Activated T-cell treated with anti-CD3 and anti-CD28 coated beads, Interleukin-2, amount 50 U/mL, for 4 hours (primary cell): ENCODE measurements around the gene KHNYN. TPM values are rescaled to one million over a fixed set of nuclear protein-coding genes. Genes with fewer than 3 reads are reported as not detected.
A peak's percentile ranks its signal among the peaks of the same experiment; 100 is the strongest.

Experiments used
- ATAC-seq, 2 donors: fragments of 200-7000 bp; cut with Tn5 transposase; one replicate each; pipeline ENCODE4 v1.10.0; 2021
- DNase-seq: peaks from one replicate; pipeline ENCODE4 v3.0.0-alpha.2; 2020
- H3K27me3 Mint-ChIP-seq: one replicate; pipeline ENCODE4 v1.8.0; 2021; ENCODE audit warnings: low read depth, mixed read lengths
- H3K36me3 Mint-ChIP-seq: one replicate; pipeline ENCODE4 v1.8.0; 2022; ENCODE audit warnings: mixed read lengths; ENCODE audit not compliant: insufficient read depth
- H3K4me1 Mint-ChIP-seq: one replicate; pipeline ENCODE4 v1.8.0; 2021; ENCODE audit warnings: low read depth, mixed read lengths
- H3K4me3 Mint-ChIP-seq: one replicate; pipeline ENCODE4 v1.8.0; 2021; ENCODE audit warnings: mild to moderate bottlenecking, moderate library complexity, mixed read lengths
- H3K9me3 Mint-ChIP-seq: one replicate; pipeline ENCODE4 v1.8.0; 2021; ENCODE audit warnings: mixed read lengths
- total RNA-seq, 3 donors: library from RNA; stranded (reverse); gene quantifications; one replicate each; pipeline ENCODE4 v1.2.1, GENCODE V29; 2021

KHNYN gene
- total RNA-seq, 3 donors from 2014 or later = 53.2 to 65.1 (median 56.5) TPM

DNA sequence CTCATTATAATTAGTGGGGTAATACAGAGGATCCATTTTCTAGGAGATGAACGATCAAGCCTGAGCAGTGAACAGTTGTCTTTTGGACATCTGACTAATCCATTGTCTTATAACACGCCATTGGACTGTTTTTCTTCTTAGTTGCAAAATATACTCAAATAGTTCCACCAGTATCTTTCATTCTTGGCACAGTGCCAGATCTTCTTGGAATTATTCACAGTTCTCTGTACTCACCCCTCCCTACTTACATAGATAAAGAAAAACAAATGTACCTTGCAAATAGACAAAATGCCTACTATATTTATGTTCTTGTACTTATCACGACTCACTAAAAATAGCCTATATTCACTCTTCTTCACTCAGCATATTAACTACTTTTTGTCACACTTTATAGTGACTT, 4.0 kb upstream of the KHNYN start:
- Mint-ChIP-seq H3K4me3 (no peak overlapping the region), H3K27me3 (no peaks in the 10 kb centered on the region), H3K9me3 (no peaks in the 10 kb centered on the region), H3K4me1 (peaks cover 34% of the 10 kb centered on the region), H3K36me3 (no peaks in the 10 kb centered on the region)
- DNase-seq (no peak), ATAC-seq (no peak)

DNA sequence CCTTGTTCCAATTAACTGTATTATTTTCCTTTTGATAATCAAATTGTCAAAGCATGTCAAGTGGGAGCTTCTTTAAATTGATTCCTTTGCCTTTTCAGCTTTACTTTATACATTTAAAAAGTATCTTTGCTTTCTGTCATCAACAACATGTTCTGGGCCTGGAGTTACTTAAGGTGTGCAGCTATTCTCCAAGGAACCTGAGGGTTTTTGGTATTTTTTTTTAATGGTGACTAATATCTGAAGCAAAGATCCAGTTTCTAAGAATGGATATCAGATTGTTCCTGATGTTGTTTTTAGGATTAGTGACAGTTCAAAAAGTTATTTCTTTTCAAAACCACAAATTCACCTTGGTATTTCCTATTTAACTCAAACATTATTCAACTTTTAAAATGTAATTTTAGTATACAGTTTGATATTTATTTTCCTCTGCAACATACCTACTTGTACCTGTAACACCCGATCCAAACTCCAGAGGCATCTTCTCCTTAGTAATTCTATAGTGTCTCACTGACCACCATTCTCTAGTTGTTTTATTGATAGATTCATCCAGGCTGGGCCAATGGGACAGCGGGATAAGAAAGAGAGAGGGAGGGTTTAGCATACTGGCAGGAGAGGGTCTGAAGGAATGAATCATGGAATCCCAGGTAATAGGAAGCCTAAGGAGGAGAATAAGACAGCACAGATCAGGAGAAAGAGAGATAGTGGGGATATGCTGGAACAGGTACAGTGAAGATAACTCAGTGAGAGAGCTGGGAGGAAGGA, 3.4 kb upstream of the KHNYN start:
- DNase-seq = no peak
- H3K36me3 Mint-ChIP-seq = no peaks in the 10 kb centered on the region
- no peaks in the 10 kb centered on the region for H3K9me3 Mint-ChIP-seq
- H3K4me1 Mint-ChIP-seq = peaks cover 40% of the 10 kb centered on the region
- ATAC-seq = no peak
- peak overlapping the region; percentile 33 for H3K4me3 Mint-ChIP-seq
- no peaks in the 10 kb centered on the region for H3K27me3 Mint-ChIP-seq

DNA sequence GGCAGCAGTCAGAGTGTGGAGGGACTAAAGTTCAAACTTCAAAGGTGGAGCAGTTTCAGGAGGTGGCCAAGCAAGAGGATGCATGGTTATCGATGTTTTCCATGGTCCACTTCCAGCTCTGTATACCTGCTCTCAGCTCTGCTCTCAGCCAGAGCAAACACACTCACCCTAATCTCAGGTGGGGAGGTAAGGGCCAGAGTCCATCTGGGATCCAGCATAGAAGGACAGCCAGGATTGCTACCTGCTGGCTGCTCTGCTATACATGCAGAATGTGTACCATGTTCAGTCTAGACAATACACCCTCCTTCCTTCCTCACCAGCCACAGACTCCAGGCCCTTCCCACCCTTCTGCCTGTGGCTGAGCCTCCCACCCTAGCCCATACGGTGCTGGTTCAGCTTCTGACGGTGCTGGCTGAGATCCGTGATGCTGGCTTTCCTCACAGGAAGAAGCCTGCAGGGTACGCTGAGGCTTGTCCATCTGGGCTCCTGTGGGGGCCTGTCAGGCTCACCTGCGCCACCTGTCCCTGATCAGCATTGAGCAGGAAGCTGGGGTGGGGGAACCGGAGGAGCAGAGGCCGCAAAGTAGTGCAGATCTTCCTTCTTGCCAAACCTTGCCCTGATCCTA, 2.7 kb upstream of the KHNYN start:
- Mint-ChIP-seq H3K27me3 (no peaks in the 10 kb centered on the region), H3K4me1 (peaks cover 47% of the 10 kb centered on the region), H3K9me3 (no peaks in the 10 kb centered on the region), H3K4me3 (peak overlapping the region; percentile 33), H3K36me3 (peaks cover 3% of the 10 kb centered on the region)
- no peak for DNase-seq
- ATAC-seq = no peak

DNA sequence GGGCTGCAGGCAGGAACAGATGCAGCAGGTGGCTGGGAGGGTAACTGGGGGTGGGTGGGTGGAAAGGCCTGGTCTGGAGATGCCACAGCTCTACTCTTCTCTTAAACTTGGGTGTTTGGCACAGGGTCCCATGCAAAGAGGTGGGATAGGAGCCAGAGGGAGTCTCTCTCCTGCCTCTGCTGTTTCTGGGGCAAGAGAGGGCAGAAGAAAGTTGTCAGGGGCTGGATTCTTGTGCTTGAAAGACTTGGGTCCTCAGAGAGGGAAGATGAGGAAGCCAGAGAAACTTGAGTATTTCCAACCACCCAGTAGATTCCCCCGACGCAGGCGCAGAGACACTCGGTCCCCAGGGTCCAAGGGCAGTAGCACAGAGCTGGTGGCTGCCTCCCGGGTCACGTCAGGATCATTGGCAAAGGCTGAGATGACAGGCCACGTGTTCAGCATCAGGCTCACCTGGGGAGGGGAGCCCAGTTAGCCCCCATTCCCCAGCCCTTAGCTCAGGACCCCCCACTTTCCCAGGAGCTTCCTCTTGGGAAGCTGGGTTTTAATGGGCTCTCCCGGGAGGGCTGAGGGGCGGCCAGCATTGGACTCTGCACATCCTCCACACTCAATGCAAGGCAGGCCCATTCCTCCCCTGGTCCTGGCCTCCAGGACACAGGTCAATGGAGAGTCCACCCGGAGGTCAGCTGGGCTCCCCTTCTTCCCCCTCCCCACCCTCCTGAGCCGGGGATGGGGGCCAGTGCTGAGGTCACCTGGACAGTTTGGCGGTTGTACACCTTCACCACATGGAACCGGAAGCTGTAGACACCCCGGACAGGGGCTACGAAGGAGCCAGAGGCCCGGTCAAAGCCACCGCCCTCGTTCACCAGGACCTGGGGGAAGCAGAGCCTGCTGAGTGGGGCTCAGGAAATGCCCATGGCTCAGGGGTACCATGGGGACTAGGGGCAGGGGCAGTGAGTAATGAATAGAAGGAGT, 1.9 kb upstream of the KHNYN start:
- ATAC-seq = no peak
- Mint-ChIP-seq H3K4me3 (peak overlapping the region; percentile 33), H3K4me1 (peaks cover 47% of the 10 kb centered on the region), H3K9me3 (no peaks in the 10 kb centered on the region), H3K27me3 (no peaks in the 10 kb centered on the region), H3K36me3 (peaks cover 6% of the 10 kb centered on the region)
- no peak for DNase-seq

DNA sequence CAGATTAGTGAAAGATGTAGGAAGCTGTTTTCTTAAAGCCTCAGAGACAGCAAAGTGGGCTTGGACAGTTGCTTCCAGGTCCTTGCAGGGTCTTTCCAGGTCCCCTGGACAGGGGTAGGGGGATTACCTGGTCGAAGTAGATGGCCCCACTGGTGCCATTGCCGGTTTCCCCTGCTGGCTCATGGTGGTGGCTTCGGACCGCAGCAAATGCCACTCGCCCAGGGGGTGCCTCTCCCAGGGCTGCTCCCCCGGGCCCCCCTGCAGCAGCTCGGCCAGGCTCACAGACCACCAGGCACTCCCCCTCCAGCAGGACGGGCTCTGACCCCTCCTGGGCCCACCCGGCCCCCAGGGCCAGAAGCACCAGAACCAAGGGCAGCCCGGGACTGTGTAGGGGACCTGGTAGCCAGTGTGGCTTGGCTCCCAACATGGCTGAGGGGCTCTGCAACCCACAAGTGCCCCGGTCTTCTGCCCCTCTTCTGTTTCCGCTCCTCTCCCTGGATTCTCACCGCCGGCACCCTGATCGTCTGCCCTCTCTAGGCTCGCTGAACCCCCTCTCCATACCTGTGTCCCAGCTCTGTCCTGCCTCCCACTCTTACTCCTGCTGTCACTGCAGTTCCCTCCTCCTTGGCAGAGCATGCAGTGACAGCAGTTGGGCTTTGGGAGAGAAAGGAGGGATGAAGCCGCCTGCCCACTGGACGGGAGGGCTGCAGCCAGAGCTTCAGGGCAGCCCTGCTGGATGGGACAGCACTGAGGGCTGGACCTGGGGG, 943 bp upstream of the KHNYN start:
- Mint-ChIP-seq H3K27me3 (no peaks in the 10 kb centered on the region), H3K36me3 (peaks cover 15% of the 10 kb centered on the region), H3K4me1 (peaks cover 50% of the 10 kb centered on the region), H3K9me3 (no peaks in the 10 kb centered on the region), H3K4me3 (peak overlapping the region; percentile 85)
- no peak for ATAC-seq
- DNase-seq = no peak

DNA sequence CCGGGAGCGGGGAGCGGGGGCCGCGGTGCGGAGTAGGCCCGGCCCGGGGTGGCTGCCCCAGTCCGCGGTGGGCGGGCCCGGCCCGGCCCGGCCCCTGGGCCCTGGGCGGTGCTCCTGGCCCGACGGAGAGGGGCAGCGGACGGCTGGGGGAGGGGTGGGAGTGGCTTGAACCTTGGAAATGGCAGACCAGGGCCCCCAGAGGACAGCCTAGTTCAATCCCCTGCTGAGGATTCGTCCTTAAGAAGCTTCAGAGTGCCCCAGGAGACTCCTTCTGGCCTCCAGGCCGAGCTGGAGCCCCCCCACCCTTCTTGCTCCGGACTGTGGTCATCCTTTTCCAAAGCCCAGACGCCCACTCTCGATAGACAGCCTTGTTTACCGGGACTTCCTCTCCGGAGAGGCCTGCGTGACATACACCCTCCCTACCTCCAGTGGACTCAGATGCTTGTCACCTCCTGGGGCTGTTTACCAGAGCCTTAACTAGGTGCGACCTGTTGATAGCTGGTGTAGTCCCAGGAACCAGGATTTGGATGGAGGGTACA, 458 bp downstream of the KHNYN start:
- no peaks in the 10 kb centered on the region for H3K27me3 Mint-ChIP-seq
- no peaks in the 10 kb centered on the region for H3K9me3 Mint-ChIP-seq
- peaks cover 49% of the 10 kb centered on the region for H3K4me1 Mint-ChIP-seq
- DNase-seq (no peak), ATAC-seq (peak; percentile 62 to 63)
- H3K4me3 Mint-ChIP-seq = peak overlapping the region; percentile 91
- H3K36me3 Mint-ChIP-seq = peaks cover 17% of the 10 kb centered on the region

DNA sequence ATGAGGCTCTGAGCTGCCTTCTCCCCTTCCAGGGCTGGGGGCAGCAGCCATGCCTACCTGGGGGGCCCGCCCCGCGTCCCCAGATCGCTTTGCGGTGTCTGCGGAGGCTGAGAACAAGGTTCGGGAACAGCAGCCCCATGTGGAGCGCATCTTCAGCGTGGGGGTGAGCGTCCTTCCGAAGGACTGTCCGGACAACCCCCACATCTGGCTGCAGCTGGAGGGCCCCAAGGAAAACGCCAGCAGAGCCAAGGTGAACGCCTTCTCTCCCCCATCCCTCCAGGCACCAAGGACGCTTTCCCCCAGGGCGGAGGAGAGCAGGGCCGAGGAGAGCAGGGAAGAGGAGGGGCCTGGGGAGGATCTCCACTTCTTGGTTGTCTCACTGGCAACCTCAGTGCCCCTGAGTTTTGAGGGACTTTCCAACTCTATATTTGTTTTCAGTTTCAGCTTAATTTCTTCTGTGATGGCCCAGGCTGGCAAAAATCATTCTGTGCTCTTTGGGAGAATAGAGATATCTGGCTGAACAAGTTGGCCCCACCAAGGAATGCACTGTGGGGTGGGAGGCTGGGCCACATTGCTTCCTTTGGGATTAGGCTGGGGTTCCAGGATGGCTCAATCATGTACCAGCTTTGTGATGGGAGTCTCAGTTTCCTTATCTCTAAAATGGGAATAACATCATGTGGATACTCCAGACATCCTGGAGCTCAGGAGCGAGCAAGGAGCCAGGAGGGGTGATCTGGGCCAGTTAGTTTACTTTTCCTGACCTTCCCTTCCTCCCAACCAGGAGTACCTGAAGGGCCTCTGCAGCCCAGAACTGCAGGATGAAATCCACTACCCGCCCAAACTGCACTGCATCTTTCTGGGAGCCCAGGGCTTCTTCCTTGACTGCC, 1.2 kb downstream of the KHNYN start:
- peaks cover 45% of the 10 kb centered on the region for H3K4me1 Mint-ChIP-seq
- ATAC-seq = peak; percentile 44 to 65
- peak; percentile 40 for DNase-seq
- no peaks in the 10 kb centered on the region for H3K27me3 Mint-ChIP-seq
- peak overlapping the region; percentile 91 for H3K4me3 Mint-ChIP-seq
- H3K36me3 Mint-ChIP-seq = peaks cover 22% of the 10 kb centered on the region
- H3K9me3 Mint-ChIP-seq = no peaks in the 10 kb centered on the region

DNA sequence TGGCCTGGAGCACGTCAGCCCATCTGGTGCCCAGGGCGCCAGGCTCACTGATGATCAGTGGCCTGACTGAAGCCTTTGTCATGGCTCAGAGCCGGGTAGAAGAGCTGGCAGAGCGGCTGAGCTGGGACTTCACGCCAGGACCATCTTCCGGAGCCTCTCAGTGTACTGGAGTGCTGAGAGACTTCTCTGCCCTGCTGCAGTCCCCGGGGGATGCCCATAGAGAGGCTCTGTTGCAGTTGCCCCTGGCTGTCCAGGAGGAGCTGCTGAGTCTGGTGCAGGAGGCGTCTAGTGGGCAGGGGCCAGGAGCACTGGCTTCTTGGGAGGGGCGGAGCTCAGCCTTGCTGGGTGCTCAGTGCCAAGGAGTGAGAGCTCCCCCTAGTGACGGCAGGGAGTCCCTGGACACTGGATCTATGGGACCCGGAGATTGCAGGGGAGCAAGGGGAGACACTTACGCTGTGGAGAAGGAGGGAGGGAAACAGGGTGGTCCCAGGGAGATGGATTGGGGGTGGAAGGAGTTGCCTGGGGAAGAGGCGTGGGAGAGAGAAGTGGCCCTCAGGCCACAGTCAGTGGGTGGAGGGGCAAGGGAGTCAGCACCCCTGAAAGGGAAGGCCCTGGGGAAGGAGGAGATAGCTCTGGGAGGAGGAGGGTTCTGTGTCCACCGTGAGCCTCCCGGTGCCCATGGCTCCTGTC, 2.0 kb downstream of the KHNYN start:
- peak overlapping the region; percentile 91 for H3K4me3 Mint-ChIP-seq
- H3K36me3 Mint-ChIP-seq = peaks cover 26% of the 10 kb centered on the region
- DNase-seq = peak; percentile 88
- ATAC-seq = peak; percentile 51 to 57
- H3K27me3 Mint-ChIP-seq = no peaks in the 10 kb centered on the region
- H3K9me3 Mint-ChIP-seq = no peaks in the 10 kb centered on the region
- peaks cover 44% of the 10 kb centered on the region for H3K4me1 Mint-ChIP-seq

DNA sequence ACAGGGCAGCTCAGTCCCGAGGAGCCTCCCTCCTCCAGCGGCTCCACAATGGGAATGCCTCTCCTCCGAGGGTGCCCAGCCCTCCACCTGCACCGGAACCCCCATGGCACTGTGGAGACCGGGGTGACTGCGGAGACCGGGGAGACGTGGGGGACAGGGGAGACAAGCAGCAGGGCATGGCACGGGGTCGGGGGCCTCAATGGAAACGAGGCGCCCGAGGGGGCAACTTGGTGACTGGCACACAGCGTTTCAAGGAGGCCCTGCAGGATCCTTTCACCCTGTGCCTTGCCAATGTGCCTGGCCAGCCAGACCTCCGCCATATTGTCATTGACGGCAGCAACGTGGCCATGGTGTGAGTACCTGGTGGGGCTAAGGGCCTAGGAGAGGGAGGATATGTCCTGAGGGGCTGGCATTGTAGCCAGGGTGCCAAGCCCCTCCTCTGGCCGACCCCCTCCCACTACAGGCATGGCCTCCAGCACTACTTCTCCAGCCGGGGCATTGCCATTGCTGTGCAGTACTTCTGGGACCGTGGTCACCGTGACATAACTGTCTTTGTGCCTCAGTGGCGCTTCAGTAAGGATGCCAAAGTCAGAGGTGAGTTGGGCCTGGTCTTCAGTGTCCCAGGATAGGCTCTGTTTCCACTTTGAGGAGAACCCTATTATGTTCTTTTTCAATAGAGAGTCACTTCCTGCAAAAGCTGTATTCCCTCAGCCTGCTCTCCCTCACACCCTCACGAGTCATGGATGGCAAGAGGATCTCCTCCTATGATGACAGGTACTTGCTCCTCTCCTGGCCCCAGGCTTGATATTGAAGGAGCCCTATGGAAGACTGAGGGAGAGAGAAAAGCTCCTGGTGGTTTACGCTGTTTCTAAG, 2.7 kb downstream of the KHNYN start:
- H3K4me1 Mint-ChIP-seq = peaks cover 45% of the 10 kb centered on the region
- no peaks in the 10 kb centered on the region for H3K27me3 Mint-ChIP-seq
- no peak for DNase-seq

DNA sequence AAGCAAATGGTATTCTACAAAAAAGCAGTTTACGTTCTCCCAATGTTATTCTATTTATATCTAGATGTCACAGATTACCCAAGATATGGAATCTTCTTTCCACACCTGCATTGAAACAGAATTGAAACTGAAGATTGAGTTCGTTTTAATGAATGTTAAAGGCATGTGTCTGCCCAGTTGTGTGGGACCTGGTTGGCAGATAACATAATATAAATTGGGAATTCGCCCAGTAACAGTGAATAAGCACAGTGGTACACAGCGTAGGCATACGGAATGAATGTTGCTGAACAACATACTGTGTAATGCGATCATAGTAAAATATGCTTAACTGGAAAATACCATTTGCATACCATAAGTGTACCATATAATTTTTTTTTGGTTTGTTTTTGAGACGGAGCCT, 4.3 kb downstream of the KHNYN start:
- DNase-seq (no peak), ATAC-seq (no peak)
- Mint-ChIP-seq H3K27me3 (no peaks in the 10 kb centered on the region), H3K36me3 (peaks cover 40% of the 10 kb centered on the region), H3K4me1 (peaks cover 53% of the 10 kb centered on the region), H3K9me3 (no peaks in the 10 kb centered on the region), H3K4me3 (no peak overlapping the region)

More for the DNA sequence above, 2.7 kb downstream of the KHNYN start:
- Mint-ChIP-seq H3K4me3 (no peak overlapping the region), H3K36me3 (peaks cover 32% of the 10 kb centered on the region), H3K9me3 (no peaks in the 10 kb centered on the region)
- ATAC-seq = no peak

DNA sequence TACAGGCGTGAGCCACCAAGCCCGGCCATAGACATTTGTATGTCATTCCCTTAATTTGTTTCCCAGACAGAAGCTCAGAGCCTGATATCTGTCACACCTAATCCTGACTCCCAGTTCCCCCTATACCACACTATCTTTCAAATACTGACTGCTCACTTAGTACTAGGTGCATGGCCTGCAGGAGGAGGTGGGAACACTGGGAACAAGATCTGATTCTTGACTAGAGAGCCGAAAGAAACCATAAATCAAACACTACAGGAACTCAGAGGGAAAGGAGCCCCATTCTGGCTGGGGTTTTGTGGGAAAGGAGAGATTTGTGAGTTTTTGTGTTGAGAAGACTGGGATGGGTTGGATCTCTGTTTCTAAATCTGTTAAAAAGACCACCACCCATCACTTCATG, 4.9 kb downstream of the KHNYN start:
- DNase-seq = no peak

More for the DNA sequence above, 4.9 kb downstream of the KHNYN start:
- no peaks in the 10 kb centered on the region for H3K27me3 Mint-ChIP-seq
- H3K9me3 Mint-ChIP-seq = no peaks in the 10 kb centered on the region
- peaks cover 54% of the 10 kb centered on the region for H3K4me1 Mint-ChIP-seq
- peaks cover 40% of the 10 kb centered on the region for H3K36me3 Mint-ChIP-seq
- no peak for ATAC-seq
- no peak overlapping the region for H3K4me3 Mint-ChIP-seq
